BE2C (cell line): ENCODE results near the gene ARHGEF4.

Source experiments
- DNase-seq: peaks from one replicate; pipeline ENCODE4 v3.0.0-alpha.2; 2020
- H3K27me3 ChIP-seq: fragments of 250-450 bp; sonication (Bioruptor Pico); 2 replicates; pipeline ENCODE4 v1.5.1; 2020; ENCODE audit warnings: mild to moderate bottlenecking
- H3K36me3 ChIP-seq: fragments of 250-450 bp; sonication (Bioruptor Pico); 2 replicates; pipeline ENCODE4 v1.5.1; 2020; ENCODE audit warnings: mild to moderate bottlenecking
- H3K4me1 ChIP-seq: fragments of 250-450 bp; sonication (Bioruptor Pico); 2 replicates; pipeline ENCODE4 v1.5.1; 2020
- H3K4me3 ChIP-seq: 2 replicates; pipeline ENCODE4 v1.5.1; 2011; ENCODE audit warnings: low read depth, low read length
- H3K9me3 ChIP-seq: fragments of 250-450 bp; sonication (Bioruptor Pico); 2 replicates; pipeline ENCODE4 v1.5.1; 2020
- TF ChIP-seq, protein P1 (sequence below): IDR thresholded peaks from 2 replicates; pipeline ENCODE4 v1.5.1; 2012; ENCODE audit warnings: mild to moderate bottlenecking, low read depth, low read length

The ARHGEF4 gene

GRCh38 chr2:131014141-131014540, 177.4 kb downstream of the ARHGEF4 start:
- H3K27me3 ChIP-seq, result no peaks in the 10 kb centered on the region
- no peak overlapping the region for H3K4me3 ChIP-seq
- DNase-seq, result no peak
- TF ChIP-seq, protein P1, sequence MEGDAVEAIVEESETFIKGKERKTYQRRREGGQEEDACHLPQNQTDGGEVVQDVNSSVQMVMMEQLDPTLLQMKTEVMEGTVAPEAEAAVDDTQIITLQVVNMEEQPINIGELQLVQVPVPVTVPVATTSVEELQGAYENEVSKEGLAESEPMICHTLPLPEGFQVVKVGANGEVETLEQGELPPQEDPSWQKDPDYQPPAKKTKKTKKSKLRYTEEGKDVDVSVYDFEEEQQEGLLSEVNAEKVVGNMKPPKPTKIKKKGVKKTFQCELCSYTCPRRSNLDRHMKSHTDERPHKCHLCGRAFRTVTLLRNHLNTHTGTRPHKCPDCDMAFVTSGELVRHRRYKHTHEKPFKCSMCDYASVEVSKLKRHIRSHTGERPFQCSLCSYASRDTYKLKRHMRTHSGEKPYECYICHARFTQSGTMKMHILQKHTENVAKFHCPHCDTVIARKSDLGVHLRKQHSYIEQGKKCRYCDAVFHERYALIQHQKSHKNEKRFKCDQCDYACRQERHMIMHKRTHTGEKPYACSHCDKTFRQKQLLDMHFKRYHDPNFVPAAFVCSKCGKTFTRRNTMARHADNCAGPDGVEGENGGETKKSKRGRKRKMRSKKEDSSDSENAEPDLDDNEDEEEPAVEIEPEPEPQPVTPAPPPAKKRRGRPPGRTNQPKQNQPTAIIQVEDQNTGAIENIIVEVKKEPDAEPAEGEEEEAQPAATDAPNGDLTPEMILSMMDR, result no peak
- no peaks in the 10 kb centered on the region for H3K4me1 ChIP-seq
- no peaks in the 10 kb centered on the region for H3K9me3 ChIP-seq
- no peaks in the 10 kb centered on the region for H3K36me3 ChIP-seq

DNA sequence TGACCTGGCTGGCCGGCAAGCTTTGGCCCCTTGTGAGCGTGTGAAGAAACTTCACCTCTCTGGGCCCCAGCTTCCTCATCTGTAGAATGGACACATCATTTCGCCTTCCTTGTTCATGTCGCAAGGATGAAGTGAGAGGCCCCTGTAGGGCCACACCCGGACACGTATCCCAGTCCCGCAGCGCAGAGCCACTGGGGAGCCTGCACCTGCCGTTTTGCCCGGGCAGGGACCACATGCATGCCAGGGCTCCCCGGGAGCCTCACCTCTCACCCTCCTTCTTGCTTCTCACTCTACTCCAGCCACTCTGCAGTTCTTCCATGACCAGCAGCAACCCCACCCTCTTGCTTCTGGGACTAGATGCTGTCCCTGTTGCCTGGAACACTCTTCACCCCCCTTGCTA, 179.1 kb downstream of the ARHGEF4 start:
- H3K36me3 ChIP-seq, result no peaks in the 10 kb centered on the region
- DNase-seq, result no peak
- H3K4me3 ChIP-seq, result no peak overlapping the region
- TF ChIP-seq, protein P1, result no peak
- no peaks in the 10 kb centered on the region for H3K4me1 ChIP-seq
- no peaks in the 10 kb centered on the region for H3K9me3 ChIP-seq
- H3K27me3 ChIP-seq, result no peaks in the 10 kb centered on the region

- Histone ChIP-seq H3K36me3 (no peaks in the 10 kb centered on the region), H3K4me3 (no peak overlapping the region), H3K27me3 (no peaks in the 10 kb centered on the region), H3K4me1 (no peaks in the 10 kb centered on the region), H3K9me3 (no peaks in the 10 kb centered on the region)
- TF ChIP-seq, protein P1, result no peak
- no peak for DNase-seq
These were observed 180.4 kb downstream of the ARHGEF4 start for GRCh38 chr2:131016826-131017741.

DNA sequence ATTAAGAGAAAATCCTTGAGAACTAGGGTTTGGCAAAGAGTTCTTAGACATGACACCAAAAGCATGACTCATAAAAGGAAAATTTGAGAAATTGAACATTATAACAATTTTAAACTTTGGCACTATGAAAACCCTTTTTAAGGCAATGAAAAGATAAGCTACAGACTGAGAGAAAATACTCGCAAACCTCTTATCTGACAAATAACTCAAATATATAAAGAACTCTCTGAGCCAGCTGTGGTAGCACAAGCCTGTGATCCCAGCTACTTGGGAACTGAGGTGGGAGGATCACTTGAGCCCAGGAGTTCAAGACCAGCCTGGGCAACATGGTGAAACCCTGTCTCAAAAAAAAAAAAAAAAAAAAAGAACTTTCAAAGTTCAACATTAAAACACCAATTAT, 186.0 kb downstream of the ARHGEF4 start:
- H3K4me1 ChIP-seq, result no peaks in the 10 kb centered on the region
- no peaks in the 10 kb centered on the region for H3K36me3 ChIP-seq
- no peaks in the 10 kb centered on the region for H3K9me3 ChIP-seq
- no peak overlapping the region for H3K4me3 ChIP-seq
- DNase-seq, result no peak
- TF ChIP-seq, protein P1, result no peak
- no peaks in the 10 kb centered on the region for H3K27me3 ChIP-seq

GRCh38 chr2:131023758-131024157, 187.0 kb downstream of the ARHGEF4 start:
- TF ChIP-seq, protein P1, result no peak
- Histone ChIP-seq H3K27me3 (no peaks in the 10 kb centered on the region), H3K4me1 (no peaks in the 10 kb centered on the region), H3K36me3 (no peaks in the 10 kb centered on the region), H3K9me3 (no peaks in the 10 kb centered on the region), H3K4me3 (no peak overlapping the region)
- DNase-seq, result no peak

- no peaks in the 10 kb centered on the region for H3K9me3 ChIP-seq
- no peaks in the 10 kb centered on the region for H3K36me3 ChIP-seq
- H3K4me1 ChIP-seq, result no peaks in the 10 kb centered on the region
- TF ChIP-seq, protein P1, result no peak
- H3K27me3 ChIP-seq, result no peaks in the 10 kb centered on the region
- H3K4me3 ChIP-seq, result no peak overlapping the region
- DNase-seq, result no peak
These were observed 190.2 kb downstream of the ARHGEF4 start for GRCh38 chr2:131026919-131027318.
